ENCODE data around the gene MLLT3. TPM values are rescaled to one million over a fixed set of nuclear protein-coding genes. Genes with fewer than 3 reads are reported as not detected.

MLLT3 gene
- total RNA-seq, 1 donor from 2014 or later: 39.1 TPM

DNA sequence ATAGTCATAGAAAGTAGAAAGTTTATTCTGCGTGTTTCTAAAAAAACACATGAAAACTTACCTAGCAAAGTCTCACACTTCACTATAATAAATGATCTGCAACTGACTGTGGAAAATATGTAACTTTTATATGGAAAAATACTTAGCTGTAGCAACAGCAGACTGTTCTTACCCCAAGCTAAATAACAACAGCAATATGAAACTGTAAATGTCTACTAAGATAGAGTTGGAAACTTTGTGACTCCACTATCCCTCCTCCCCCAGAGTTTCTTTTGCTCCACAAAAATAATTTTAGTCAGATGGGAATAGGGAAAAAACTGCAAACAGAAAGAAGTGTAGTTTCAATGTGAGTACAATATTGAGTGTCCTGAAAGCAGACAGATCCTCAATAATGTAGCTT is 21.0 kb downstream of the MLLT3 start:
- Histone ChIP-seq H3F3A (ENCODE audit: low read depth) (peaks cover 9% of the 10 kb centered on the region), H3K4me2 (peak overlapping the region; percentile 16), H3K4me1 (peaks cover 52% of the 10 kb centered on the region), H3K9ac (no peak overlapping the region), H3K36me3 (no peaks in the 10 kb centered on the region), H3K79me2 (ENCODE audit: low read depth) (no peaks in the 10 kb centered on the region), H3K27me3 (no peaks in the 10 kb centered on the region), H4K20me1 (ENCODE audit: low read depth) (no peaks in the 10 kb centered on the region), H3K9me3 (ENCODE audit: low read depth) (no peaks in the 10 kb centered on the region), H3K27ac (no peak overlapping the region), H3K4me3 (no peak overlapping the region), H2AFZ (replicated peaks) (no peak overlapping the region)
- no peak for DNase-seq (ENCODE audit: low spot score)
- peaks cover 16% of the 10 kb centered on the region for H3K36me3 Mint-ChIP-seq
- peaks cover 48% of the 10 kb centered on the region for H3K4me1 Mint-ChIP-seq
- no peak overlapping the region for H3K27ac Mint-ChIP-seq
- TF ChIP-seq EZH2 (IDR thresholded peaks at IDR 0.05) (no peak), EZH2phosphoT487 (IDR thresholded peaks at IDR 0.05) (no peak)
- TF ChIP-seq, protein P1, sequence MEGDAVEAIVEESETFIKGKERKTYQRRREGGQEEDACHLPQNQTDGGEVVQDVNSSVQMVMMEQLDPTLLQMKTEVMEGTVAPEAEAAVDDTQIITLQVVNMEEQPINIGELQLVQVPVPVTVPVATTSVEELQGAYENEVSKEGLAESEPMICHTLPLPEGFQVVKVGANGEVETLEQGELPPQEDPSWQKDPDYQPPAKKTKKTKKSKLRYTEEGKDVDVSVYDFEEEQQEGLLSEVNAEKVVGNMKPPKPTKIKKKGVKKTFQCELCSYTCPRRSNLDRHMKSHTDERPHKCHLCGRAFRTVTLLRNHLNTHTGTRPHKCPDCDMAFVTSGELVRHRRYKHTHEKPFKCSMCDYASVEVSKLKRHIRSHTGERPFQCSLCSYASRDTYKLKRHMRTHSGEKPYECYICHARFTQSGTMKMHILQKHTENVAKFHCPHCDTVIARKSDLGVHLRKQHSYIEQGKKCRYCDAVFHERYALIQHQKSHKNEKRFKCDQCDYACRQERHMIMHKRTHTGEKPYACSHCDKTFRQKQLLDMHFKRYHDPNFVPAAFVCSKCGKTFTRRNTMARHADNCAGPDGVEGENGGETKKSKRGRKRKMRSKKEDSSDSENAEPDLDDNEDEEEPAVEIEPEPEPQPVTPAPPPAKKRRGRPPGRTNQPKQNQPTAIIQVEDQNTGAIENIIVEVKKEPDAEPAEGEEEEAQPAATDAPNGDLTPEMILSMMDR (IDR thresholded peaks at IDR 0.05): no peak
- H3K27me3 Mint-ChIP-seq (ENCODE audit: insufficient read depth, low read depth): no peaks in the 10 kb centered on the region
- H3K9me3 Mint-ChIP-seq: no peaks in the 10 kb centered on the region
- no peak overlapping the region for H3K4me3 Mint-ChIP-seq

DNA sequence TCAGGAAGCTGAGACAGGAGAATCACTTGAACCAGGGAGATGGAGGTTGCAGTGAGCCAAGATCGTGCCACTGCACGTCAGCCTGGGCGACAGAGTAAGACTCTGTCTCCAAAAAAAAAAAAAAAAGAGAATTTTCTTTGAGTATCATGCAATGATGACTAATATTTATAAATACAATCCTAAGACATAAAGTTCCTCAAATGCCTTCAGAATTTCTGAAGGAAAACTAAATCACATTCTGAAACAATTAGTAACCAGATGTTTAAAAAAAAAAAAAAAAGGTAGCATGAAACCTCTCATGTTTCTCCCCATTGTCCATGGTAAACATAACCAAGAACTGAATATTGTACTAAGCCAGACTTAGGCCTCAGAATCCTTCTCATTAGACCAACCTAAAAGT is 23.1 kb downstream of the MLLT3 start:
- DNase-seq (ENCODE audit: low spot score): no peak
- no peak overlapping the region for H3K4me3 ChIP-seq
- Mint-ChIP-seq H3K27ac (no peak overlapping the region), H3K9me3 (no peaks in the 10 kb centered on the region), H3K4me3 (no peak overlapping the region), H3K4me1 (peaks cover 38% of the 10 kb centered on the region), H3K27me3 (ENCODE audit: insufficient read depth, low read depth) (no peaks in the 10 kb centered on the region), H3K36me3 (peaks cover 16% of the 10 kb centered on the region)
- H3K79me2 ChIP-seq (ENCODE audit: low read depth): no peaks in the 10 kb centered on the region
- peaks cover 4% of the 10 kb centered on the region for H3F3A ChIP-seq (ENCODE audit: low read depth)
- H4K20me1 ChIP-seq (ENCODE audit: low read depth): no peaks in the 10 kb centered on the region
- peaks cover 41% of the 10 kb centered on the region for H3K4me1 ChIP-seq
- H3K9ac ChIP-seq: no peak overlapping the region
- H3K9me3 ChIP-seq (ENCODE audit: low read depth): no peaks in the 10 kb centered on the region
- no peak overlapping the region for H3K4me2 ChIP-seq
- H3K27ac ChIP-seq: no peak overlapping the region
- TF ChIP-seq, protein P1 (IDR thresholded peaks at IDR 0.05): no peak
- no peak for TF ChIP-seq EZH2phosphoT487 (IDR thresholded peaks at IDR 0.05)
- no peaks in the 10 kb centered on the region for H3K27me3 ChIP-seq
- H3K36me3 ChIP-seq: no peaks in the 10 kb centered on the region
- no peak overlapping the region for H2AFZ ChIP-seq (replicated peaks)

DNA sequence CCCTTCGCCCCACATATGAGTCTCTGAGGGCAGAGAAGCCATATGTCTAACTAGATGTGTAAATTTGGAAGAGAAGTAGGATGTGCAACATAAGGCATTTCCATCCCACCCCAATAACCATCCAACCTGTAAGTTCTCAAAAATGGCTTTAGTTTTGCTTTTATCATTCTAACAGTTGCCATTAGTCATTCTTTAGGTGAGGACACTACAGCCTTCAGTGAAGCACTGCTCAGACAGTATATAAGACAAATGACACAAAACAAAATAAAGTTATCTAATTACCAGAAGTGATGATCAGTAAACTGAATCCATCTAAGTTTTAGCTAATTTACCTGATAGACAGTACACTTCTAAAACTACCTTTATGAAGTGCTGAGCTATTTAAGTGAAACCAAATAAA is 23.9 kb downstream of the MLLT3 start:
- Histone ChIP-seq H3K9ac (no peak overlapping the region), H2AFZ (replicated peaks) (no peak overlapping the region), H3K9me3 (ENCODE audit: low read depth) (no peaks in the 10 kb centered on the region), H3K36me3 (no peaks in the 10 kb centered on the region), H3K4me1 (peaks cover 33% of the 10 kb centered on the region), H3K4me3 (no peak overlapping the region), H3K79me2 (ENCODE audit: low read depth) (no peaks in the 10 kb centered on the region), H3K4me2 (no peak overlapping the region), H3K27me3 (no peaks in the 10 kb centered on the region), H4K20me1 (ENCODE audit: low read depth) (no peaks in the 10 kb centered on the region), H3F3A (ENCODE audit: low read depth) (no peaks in the 10 kb centered on the region), H3K27ac (no peak overlapping the region)
- Mint-ChIP-seq H3K27me3 (ENCODE audit: insufficient read depth, low read depth) (no peaks in the 10 kb centered on the region), H3K9me3 (no peaks in the 10 kb centered on the region), H3K36me3 (peaks cover 16% of the 10 kb centered on the region), H3K4me1 (peaks cover 30% of the 10 kb centered on the region), H3K27ac (no peak overlapping the region), H3K4me3 (no peak overlapping the region)
- DNase-seq (ENCODE audit: low spot score): no peak
- TF ChIP-seq EZH2 (IDR thresholded peaks at IDR 0.05) (no peak), EZH2phosphoT487 (IDR thresholded peaks at IDR 0.05) (no peak)
- TF ChIP-seq, protein P1 (IDR thresholded peaks at IDR 0.05): no peak
